Umbilical cord (tissue), 2 donors: ENCODE data around the gene VWA8. TPM values are rescaled to one million over a fixed set of nuclear protein-coding genes. Genes with fewer than 3 reads are reported as not detected.
"Not testable (repeated sequence)": the region's sequence is repeated elsewhere in the genome, so short reads cannot be mapped to it uniquely, and the experiment has no call there.

Experiments used
- DNase-seq: peaks from one replicate; pipeline ENCODE4 v3.0.0-alpha.2; 2015; ENCODE audit warnings: low spot score
- total RNA-seq: library from RNA; depleted of rRNA; stranded (reverse); fragments of >200 nt; gene quantifications from one replicate; pipeline ENCODE4 v1.2.3, GENCODE V29; 2014; ENCODE audit warnings: low replicate concordance; ENCODE audit not compliant: insufficient read depth

The VWA8 gene
- total RNA-seq, 1 donor from 2014 or later = 27.2 TPM

DNA sequence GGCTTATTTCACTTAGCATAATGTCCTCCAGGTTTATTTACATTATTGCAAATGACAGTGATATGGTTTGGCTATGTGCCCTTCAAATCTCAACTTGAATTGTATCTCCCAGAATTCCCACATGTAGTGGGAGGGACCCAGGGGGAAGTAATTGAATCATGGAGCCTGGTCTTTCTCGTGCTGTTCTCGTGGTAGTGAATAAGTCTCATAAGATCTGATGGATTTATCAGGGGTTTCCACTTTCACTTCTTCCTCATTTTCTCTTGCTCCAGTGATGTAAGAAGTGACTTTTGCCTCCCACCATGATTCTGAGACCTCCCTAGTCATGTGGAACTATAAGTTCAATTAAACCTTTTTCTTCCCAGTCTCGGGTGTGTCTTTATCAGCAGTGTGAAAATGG lies 109.6 kb downstream of the VWA8 start:
- DNase-seq = no peak

DNA sequence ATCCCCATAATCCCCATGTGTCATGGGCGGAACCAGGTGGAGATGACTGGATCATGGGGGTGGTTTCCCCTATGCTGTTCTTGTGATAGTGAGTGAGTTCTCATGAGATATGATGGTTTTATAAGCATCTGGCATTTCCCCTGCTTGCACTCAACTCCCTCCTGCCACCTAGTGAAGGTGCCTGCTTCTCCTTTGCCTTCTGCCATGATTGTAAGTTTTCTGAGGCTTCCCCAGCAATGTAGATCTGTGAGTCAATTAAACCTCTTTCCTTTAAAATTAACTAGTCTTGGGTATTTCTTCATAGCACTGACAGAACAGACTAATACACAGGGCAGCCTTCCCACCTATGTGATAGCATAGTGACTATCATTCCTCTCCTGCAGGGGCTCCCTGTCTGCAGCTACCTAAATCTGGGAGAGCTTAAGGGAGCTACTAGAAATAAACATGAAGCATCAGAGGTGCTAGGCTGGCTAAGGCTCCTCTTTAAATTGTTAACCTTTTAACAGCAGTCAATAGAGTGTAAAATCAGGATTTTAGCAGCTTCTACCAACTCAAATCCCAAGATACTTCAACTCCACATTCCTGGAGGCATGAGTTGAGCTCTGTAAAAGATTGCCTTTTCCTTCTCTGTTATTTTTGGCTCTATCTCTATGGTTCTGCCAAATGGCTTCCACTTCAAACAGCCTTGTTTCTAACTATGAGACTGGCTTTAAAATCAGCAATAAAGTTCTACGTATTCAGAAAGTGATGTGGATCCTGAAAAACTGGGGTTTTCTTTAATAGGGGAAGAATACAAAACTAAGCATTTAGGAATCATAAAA lies 112.3 kb downstream of the VWA8 start:
- peak; percentile 62 for DNase-seq

DNA sequence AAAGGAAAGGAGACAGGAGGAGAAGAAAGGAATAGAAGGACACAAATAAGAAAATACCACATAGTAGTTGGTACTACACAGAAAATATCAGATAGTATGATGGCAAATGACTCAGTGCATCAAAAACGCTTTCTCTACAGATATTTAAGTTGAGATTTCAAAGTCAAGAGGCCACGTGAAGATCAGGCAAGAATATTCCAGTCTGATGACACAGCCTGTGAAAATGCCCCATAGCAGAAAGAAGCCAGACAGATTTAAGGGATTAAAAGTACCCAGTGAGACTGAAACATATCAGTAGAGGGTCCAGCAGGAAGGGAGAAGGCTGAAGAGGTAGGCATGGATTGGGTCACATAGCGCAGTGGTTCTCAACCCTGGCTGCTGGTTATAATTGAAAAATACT lies 113.7 kb downstream of the VWA8 start:
- DNase-seq = peak; percentile 16

DNA sequence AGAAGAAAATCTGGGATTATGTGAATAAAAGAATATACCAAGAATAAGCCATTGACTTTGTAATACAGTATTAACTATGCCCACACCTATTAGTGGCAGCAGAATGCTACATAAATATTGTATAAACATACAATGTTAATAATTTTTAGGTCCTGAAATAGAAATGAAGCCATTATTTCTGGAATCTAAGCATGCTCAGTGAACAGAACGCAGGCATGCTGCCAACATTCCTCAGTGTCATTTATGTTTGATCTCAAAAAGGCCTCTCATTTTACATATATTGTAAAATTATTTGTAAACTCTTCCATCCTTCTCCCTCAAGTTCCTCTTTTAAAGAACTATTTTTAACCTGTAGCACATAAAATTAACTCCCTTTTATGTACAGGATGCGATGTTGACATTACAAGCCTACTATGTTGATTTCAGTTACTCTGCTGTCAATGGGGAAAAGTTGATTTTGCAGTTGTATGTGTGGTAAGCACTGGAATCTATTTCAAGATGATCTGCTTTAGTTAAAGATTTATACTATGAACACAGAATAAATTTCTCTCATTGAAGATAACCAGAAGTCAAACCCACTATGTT lies 118.8 kb downstream of the VWA8 start:
- peak; percentile 83 for DNase-seq

DNA sequence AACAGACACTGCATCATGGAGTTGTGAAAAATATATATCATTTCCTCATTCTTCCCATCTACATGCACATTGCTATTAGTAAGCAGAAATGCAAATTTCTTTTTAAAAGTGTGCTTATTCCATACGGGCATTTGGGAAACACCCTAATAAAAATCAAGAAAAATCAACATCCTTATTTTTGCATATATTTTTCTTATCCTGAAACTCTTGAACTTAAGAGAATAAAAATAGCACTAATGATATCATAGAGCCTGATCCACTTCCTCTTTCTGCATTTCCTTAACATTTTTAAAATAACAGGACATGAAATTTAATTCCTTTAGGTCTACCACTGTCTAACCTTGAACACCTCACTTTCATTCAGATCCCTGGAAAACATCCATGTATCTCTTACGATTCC lies 123.3 kb downstream of the VWA8 start:
- DNase-seq = peak; percentile 20

DNA sequence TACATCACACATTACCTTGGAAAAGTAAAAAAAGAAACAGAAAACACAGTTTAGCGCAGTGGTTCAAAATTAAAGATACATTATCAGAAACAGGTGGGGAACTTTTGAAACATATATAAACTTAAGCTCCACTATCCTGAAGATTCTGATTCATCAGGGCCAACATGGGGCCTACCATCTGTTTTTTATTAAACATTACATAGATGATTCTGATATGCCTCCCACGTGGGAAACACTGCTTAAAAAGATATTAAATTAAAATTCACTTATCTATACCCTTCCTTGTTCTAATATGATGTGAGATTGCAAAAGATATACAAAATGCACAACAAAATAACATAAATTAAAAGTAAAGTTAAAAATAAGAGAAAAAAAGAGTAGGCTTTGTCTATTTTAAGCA lies 125.0 kb downstream of the VWA8 start:
- DNase-seq = peak; percentile 42

DNA sequence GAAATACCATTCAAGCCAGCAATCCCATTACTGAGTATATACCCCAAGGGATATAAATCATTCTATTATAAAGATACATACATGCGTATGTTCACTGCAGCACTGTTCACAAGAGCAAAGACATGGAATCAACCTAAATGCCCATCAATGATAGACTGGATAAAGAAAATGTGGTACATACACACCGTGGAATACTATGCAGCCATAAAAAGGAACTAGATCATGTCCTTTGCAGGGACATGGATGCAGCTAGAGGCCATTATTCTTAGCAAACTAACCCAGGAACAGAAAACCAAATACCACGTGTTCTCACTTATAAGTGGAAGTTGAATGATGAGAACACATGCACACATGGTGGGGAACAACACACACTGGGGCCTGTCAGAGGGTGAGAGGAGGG lies 126.2 kb downstream of the VWA8 start:
- DNase-seq = not testable (repeated sequence)

DNA sequence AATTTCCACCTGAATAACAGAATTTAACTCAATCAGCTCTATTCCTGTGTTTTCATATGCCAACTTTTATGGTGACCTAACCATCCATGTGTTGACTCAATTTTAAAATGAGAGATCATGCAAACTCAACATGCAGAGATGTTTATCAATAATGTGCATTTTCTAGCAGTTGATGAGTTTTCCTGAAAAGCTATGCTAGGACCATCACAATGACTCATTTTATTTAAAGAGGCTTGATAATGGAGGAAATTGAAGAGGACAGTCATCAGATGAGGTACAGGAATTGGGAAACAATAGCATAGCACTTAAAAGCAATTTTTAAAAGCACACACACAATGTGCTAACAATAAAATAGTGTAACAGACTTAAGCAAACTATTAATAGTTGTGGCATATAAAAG lies 127.1 kb downstream of the VWA8 start:
- DNase-seq = no peak

DNA sequence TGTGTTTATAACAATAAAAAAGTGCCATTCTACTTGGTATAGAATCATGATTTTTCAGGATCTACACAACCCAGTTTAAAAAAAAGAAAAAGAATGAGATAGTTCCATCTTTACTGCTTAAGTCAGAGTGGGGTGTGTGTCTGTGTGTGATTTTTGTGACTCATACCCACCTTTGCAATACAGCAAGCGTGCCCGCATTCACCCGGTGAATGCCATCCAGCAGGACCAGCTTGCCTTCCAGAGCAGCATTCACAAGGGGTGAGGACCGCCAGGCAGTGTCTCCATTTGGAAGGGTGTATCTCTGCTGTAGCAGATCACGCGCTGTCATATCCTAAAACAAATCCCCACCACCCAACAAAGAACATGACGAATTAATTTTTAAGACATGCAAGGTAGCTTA lies 127.7 kb downstream of the VWA8 start:
- DNase-seq = no peak

DNA sequence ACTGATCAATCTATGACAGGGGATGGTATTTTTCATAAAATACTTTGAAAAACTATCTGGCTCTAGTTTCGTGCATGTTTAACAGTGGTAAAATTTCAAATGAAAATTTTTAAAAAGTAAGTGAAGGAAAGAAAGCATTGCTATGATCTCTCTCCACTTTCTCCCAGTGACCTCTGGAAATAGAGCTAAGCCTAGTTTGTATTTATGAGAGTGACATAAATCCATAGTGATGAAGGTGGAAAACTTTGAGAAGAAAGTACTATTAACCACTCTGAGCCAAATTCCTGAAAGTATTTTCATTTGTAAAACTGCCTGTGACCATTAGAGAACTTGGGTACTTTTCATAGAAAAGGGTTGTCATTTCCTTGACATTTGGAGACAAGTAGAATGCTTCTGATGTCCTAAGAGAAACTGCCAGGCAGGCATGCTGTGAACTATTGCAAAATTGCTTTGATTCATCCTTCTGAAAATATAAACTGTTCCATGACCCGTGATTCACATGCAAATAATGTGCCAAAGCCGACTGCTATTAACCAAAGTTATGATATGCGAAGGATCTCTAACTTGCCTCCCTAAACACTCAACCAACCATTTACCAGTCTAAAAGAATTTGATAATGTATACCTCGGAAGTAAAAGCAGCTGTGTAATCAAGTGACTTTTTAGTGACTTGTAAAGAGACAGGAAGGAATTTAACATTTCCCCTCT lies 133.2 kb downstream of the VWA8 start:
- peak; percentile 75 for DNase-seq

DNA sequence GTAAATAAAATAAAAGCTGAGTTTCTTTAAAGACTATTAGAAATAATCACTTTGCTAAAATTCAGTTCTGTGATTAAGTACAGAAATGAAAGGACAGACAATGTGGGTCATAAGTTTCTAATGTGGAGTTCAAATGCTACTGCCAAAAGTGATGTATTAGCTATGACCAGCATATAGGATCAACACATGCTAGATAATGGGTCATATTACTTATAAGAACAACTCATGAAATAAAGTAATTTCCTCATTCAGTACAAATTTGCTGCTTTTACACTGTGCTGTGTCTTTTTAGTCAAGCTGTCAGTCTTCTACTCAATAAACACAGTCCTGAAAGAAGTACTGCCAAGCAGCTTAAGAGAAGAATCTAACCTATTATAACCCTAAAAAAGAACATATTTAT lies 135.2 kb downstream of the VWA8 start:
- DNase-seq = no peak

DNA sequence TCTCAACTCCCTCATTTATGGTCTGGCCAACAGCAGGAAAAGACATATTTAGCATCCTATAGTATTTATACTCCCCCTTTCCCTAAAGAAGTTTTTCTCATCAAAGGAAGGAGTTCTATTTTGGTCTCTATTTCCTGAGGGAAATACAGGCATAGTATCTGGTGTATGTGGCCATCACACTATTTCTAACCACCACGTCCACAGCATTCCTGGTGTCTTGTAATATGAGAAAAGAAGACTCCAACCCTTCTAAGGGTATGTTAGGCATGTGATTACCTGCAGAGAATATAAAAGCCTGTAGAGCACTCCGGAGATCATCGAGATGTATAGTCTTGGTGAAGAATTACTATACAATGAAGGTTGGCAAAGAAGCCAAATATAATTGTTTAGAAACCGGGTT lies 137.4 kb downstream of the VWA8 start:
- no peak for DNase-seq

DNA sequence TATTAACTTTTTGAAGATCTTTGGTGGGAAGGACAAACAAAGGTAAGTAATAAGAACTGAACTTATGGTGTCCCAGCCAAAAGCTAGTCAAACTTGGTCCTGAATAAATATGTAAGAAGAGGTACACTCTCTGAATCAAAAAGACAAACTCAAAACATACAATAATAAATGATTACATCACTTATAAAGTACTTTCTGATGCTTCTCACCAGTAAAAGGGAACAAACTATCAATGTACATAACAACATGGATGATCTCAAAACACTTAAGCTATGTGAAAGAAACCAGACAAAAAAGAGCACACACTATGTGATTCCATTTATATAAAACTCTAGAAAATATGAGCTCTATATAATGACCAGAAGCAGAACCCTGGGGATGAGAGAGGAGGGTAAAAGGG lies 138.3 kb downstream of the VWA8 start:
- DNase-seq = no peak

DNA sequence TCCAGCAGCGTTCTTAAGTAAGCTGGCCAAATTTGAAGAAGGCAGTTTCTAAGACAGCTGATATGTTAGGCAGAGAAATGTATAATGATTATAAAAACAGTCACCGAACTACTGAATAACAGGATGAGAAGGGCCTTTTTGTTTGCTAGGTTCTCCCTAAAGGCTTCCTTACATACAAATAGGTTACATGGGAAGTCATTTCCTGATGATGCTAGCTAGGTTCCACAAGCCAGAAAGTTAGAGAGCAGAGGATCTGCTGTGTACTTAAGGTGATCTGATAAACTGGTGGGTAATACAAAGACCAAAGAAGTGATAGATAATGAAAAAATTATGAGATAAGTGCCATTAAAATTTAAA lies 139.7 kb downstream of the VWA8 start:
- no peak for DNase-seq

DNA sequence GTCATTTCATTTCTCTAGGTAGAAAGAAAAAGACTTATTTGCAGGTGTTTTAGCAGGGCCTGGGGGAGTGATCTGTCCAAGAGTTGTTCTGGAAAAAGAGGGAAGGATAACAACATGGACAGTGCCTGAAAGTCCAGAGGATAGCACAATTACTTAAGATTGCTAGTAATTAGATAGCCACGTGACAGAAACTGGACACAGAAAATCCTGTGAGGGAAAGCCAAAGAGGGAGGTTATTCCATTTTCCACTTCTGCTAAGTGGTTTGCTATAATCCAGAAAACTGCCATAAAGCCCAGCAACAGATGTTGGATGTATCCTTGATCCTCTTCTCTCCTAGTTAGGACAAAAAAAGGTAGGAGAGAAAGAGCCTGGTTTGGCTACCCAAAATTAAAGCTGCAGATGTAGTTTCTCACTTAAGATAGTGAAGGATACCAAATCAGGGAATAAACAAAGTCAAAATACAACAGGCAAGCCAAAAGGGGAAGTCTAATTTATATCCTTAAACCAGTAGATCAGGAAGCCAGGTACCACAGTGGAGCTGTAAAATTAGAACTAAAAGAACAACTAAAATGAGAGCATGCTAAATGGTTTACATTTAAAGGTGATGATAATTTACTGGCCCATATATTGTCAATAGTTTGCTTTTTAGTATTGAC lies 140.2 kb downstream of the VWA8 start:
- peak; percentile 18 for DNase-seq

DNA sequence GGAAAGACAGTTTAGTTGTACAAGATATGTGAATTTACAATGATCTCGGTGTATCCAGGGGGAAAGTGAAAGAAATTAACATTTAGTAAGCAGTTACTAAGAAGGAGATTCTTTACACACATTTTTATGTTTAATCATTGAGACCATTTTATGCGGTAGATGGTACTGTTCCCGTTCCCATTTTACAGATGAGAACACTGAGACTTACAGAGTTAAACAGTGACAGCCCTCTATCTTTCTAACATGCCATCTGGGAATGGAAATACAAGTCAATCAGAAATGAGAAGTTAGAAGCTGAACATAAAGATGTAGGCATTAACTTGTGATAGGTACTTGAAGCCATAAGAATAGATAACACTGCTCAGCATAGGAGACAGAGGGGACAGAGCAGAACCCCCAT lies 144.9 kb downstream of the VWA8 start:
- no peak for DNase-seq

DNA sequence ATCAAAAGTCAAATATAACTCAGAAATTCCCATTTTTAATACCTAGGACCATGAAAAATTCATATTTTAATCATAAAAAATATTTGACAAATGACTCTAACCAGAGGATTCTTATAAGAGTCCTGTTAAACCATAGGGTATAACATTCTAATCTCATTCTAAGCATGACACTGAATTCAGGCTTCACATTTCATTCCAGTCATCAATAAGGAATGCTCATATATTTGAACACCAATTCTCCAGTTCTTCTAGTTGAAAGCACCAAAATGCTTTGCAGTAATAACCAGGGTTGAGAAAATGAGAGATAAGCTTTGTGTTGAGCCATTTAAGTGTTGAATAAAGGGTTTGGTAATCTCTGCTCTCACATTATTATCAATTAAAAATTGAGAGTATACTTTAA lies 147.5 kb downstream of the VWA8 start:
- peak; percentile 58 for DNase-seq

DNA sequence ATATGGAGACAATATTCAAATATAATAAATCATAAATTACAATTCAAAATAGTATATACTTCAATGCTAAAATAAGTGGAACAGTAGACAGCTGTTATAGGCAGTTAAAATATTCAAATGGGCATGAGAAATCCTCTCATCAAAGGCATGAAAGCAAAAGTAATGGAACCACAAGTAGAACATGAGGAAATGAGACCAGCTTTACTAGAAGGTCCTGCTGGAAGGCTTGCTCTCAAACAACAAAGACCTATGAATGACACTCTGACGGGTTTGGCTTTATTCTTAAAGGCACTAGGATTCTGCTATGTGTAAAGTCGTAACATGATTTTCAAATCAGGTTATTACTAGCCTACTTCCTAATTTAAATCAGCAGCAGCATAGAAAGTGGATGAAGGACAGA lies 148.1 kb downstream of the VWA8 start:
- no peak for DNase-seq

DNA sequence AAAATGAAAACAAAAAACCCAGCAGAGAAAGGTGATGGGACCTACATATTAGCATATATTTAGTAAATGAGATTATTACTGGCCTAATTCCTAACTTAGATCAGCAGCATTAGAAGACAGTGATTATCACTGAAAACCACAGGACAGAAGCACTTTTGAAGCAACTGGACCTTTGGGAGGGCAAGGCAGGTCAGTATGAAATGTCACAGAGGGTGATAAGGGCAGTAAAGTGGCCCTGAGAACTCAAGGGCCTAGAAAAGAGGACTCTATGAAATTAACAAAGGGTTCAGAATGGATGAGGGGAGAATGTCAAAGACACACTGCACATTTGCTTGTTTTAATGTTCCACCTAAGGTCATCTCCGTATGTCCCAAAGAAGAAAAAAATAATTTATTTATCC lies 148.7 kb downstream of the VWA8 start:
- DNase-seq = no peak

DNA sequence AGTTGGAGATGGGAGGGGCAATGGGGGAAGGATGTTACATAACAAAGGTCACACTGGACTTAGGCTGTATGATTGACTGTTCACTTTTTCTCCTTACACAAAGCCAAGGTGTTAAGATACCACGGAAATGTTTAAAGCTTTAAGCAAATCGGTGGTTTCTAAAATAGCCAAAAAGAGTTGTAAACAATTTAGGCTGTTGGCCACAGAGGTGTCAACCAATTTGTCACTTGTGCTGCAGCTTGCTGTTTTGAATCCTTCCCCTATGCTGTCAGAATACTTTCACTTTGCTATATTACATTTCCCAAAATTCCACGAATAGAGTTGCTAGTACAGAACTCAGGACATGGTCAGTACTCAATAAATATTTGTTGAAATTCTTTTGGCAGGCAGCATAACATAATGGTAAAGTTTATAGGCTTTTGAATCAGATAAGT lies 149.3 kb downstream of the VWA8 start:
- DNase-seq = no peak

DNA sequence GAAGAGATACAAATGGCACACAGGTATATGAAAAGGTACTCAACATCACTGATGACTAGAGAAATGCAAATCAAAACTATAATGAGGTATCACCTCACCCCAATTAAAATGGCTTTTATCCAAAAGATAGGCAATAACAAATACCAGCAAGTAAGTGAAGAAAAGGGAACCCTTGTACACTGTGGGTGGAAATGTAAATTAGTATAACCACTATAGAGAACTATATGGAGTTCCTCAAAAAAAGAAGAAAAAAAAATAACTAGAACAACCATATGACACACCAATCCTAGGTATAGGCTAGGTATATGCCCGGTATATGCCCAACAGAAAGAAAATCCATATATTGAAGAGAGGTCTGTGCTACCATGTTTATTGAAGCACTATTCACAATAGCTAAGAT lies 150.9 kb downstream of the VWA8 start:
- no peak for DNase-seq

DNA sequence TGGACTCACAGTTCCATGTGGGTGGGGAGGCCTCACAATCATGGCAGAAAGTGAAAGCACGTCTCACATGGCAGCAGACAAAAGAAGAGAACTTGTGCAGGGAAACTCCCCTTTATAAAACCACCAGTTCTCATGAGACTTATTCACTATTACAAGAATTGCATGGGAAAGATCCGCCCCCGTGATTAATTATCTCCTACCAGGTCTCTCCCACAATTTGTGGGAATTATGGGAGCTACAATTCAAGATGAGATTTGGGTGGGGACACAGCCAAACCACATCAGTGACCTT lies 157.5 kb downstream of the VWA8 start:
- not testable (repeated sequence) for DNase-seq
